Adrenal gland (tissue), 5 donors: ENCODE measurements around the gene BARHL1.

Experiments used
- POLR2A ChIP-seq, 2 donors: fragments of 450-650 bp; IDR thresholded peaks; one replicate each; pipeline ENCODE4 v1.6.1; 2017; ENCODE audit warnings: antibody characterized with exemption in 2 of 2, mild to moderate bottlenecking in 2 of 2, moderate library complexity in 1 of 2
- TF ChIP-seq, protein P1 (sequence below), 6 experiments: fragments of 450-650 bp in 4 of 6; fragments of 200-600 bp in 2 of 6; sonication (generic) in 1 of 6; IDR thresholded peaks; 1 replicate in 5 of 6; 2 replicates in 1 of 6; pipeline versions ENCODE4 v1.5.1 to v1.8.0; 2016 to 2021; ENCODE audit warnings: antibody characterized with exemption in 6 of 6, mild to moderate bottlenecking in 2 of 6, moderate library complexity in 1 of 6
- donor health status: DM: no; HTN: no; CAD: no.

DNA sequence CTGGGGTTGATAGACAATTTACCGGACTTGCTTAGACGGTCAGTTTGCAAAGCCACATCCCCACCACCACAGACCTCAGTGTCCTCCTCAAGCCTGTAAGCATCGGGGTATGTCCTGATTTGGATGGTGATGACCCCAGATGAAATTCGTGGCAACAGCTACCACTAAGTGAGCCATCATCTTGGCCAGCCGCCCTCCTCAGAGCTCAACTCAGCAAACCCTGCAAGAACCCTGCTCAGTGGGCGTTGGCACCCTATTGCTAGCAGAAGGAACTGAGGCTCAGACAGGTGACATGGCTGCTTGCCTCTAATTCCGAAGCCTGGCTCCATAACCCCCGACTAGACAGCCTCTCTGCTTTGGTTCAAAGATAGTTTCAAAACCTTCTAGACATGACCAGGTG, 41.4 kb upstream of the BARHL1 start:
- TF ChIP-seq, protein P1, sequence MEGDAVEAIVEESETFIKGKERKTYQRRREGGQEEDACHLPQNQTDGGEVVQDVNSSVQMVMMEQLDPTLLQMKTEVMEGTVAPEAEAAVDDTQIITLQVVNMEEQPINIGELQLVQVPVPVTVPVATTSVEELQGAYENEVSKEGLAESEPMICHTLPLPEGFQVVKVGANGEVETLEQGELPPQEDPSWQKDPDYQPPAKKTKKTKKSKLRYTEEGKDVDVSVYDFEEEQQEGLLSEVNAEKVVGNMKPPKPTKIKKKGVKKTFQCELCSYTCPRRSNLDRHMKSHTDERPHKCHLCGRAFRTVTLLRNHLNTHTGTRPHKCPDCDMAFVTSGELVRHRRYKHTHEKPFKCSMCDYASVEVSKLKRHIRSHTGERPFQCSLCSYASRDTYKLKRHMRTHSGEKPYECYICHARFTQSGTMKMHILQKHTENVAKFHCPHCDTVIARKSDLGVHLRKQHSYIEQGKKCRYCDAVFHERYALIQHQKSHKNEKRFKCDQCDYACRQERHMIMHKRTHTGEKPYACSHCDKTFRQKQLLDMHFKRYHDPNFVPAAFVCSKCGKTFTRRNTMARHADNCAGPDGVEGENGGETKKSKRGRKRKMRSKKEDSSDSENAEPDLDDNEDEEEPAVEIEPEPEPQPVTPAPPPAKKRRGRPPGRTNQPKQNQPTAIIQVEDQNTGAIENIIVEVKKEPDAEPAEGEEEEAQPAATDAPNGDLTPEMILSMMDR (IDR thresholded peaks at IDR 0.05) = no peak
- no peak for TF ChIP-seq POLR2A (IDR thresholded peaks at IDR 0.05)
